ENCODE data around the gene CD58.
"Not testable (repeated sequence)": the region's sequence is repeated elsewhere in the genome, so short reads cannot be mapped to it uniquely, and the experiment has no call there.

The CD58 gene

DNA sequence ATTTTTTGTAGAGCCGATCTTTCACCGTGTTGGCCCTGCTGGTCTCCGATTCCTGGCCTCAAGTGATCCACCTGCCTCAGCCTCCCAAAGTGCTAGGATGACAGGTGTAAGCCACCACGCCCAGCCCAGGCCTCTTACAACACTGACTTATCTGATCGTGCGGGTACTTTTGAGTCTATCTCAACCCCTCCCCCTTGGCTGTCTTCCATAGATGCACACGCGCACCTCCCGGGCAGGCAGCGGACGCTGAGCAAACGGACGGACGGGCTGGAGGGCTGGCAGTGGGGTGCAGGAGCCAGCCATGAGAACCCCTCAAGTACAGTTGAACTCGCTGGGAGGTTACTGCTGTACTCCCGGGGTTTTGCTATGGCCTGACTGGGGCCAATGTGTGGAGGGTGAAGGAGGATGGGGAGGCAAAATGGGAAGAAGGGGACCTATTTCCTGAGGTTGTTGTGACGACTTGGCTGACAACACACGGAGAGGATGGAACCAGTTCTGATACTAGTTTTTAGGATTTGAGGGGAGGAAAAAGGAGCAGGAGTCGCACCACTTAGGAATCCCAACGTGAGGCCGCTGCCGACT lies 959 bp downstream of the CD58 start:
- no peak for DNase-seq (ENCODE audit: low spot score)
- Histone ChIP-seq H3K27ac (peak overlapping the region; percentile 99), H3K4me3 (peak overlapping the region; percentile 91)
- TF ChIP-seq CTCF (IDR thresholded peaks at IDR 0.05): no peak

DNA sequence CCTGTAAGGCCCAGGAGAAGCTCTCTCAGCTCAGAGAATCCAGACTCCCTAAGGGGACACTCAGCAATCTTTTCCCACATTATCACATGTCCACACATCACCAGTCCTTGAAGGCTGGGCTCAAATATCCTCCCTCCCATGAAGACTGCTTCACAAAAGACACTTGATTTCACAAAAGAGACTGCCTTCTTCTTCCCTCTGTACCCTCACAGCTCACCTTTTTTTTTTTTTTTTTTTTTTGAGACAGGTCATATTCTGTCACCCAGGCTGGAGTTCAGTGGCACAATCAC lies 1.5 kb downstream of the CD58 start:
- peak overlapping the region; percentile 91 for H3K4me3 ChIP-seq

DNA sequence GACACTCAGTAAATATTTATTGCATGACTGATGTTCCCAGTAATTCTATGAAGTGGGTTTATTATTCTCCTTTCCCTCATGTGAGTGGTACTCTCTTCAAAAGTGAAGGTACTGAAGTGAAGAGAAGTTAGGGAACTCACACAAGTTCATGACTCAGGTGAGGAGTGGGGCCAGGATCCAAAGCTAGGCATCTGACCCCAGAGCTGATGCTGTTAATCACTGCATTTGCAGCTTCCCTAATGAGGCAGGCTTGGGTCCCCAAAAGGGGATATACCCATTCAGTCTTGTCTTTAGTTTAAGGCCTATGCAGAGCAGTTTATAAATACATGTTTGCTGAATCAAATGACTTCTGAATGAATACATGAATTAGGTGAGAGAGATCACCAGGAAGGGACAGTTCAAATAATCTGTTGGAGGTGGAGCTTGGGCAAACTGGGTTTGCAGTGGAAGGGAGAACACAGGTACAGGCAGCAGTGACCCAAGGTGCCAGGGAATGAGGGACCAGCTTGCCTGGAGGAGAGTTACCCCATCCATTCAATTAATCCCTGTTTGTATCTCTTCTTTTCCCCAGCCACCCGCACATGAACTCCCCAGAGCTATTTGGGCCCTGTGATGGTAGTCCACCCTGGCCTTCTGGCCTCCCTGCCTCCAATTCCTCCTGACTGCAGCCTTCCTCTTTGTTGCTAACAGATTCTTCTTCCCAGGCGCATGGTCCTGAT lies 2.0 kb downstream of the CD58 start:
- DNase-seq (ENCODE audit: low spot score): no peak
- no peak for TF ChIP-seq CTCF (IDR thresholded peaks at IDR 0.05)
- peak overlapping the region in 1 of 2 donors; percentile 23 for H3K27ac ChIP-seq
- no peak overlapping the region for H3K4me3 ChIP-seq

More for the DNA sequence above, 1.5 kb downstream of the CD58 start:
- peak overlapping the region in 1 of 2 donors; percentile 23 for H3K27ac ChIP-seq
- no peak for TF ChIP-seq CTCF (IDR thresholded peaks at IDR 0.05)
- no peak for DNase-seq (ENCODE audit: low spot score)

DNA sequence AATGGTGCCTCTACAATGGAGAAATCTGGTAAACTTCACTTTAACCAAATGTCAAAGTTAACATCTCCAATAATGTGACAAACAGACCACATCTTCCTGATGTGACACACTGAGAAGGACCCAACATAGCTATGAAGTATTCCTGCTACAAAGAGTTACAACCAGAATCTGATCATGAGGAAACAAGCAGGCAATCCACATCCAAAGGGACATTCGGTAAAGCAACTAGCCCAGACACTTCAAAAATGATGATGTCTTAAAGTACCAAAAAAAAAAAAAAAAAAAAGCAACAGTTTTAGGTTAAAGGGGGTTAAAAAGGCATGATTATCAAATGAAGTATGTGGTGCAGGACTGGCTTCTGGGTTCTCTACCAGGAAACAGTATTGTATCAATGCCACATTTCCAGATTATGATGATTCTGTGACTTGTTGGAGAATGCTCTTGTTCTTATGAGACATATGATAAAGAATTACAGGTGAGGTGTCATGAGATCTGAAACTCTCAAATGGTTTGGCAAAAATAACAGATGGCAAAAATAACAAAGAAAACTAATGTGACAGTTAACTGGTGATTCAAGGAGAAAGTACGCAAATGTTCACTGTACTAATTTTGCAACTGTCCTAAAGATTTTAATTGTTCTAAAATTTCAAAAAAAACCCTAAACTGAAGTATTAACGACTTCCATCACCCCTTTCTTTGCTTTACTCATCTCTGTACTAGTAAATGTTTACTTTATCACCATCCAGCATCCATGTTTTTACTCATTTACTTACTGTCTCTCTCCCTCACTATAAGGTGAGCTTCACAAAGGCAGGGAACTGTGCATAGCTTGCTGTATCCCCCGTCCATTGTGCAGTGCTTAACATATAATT lies 2.8 kb downstream of the CD58 start:
- H3K27ac ChIP-seq: no peak overlapping the region
- TF ChIP-seq CTCF (IDR thresholded peaks at IDR 0.05): no peak
- no peak for DNase-seq (ENCODE audit: low spot score)
- H3K4me3 ChIP-seq: no peak overlapping the region

DNA sequence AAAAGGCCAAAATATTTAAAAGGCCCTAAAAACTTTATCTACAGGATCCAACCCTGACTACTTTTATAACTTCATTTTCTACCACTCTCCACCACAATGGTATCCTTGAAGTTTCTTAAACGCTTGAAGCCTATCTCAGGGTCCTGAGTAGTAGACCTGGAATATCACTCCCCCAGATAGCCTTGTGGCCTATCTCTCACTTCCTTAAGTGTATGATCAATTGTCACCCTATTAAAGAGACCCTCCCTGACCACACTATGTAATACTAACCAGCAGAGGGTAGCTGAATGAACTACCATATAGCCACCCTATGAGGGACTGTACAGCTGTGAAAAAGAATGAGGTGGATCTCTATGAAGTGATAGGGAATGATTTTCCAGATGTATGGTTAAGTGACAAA lies 5.6 kb downstream of the CD58 start:
- DNase-seq (ENCODE audit: low spot score): no peak
- H3K4me3 ChIP-seq: no peak overlapping the region
- no peak for TF ChIP-seq CTCF (IDR thresholded peaks at IDR 0.05)
- no peak overlapping the region for H3K27ac ChIP-seq

DNA sequence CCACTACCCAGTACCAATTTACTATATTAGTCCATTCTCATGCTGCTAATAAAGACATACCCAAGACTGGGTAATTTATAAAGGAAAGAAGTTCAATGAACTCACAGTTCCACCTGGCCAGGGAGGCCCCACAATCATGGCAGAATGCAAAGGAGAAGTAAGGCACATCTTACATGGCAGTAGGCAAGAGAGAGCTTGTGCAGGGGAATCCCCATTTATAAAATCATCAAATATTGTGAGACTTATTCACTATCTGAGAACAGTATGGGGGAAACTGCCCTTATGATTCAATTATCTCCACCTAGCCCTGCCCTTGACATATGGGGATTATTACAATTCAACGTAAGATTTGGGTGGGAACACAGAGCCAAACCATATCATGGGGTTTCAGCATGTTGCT lies 6.4 kb downstream of the CD58 start:
- TF ChIP-seq CTCF (IDR thresholded peaks at IDR 0.05): no peak
- H3K27ac ChIP-seq: no peak overlapping the region
- no peak for DNase-seq (ENCODE audit: low spot score)
- no peak overlapping the region for H3K4me3 ChIP-seq

DNA sequence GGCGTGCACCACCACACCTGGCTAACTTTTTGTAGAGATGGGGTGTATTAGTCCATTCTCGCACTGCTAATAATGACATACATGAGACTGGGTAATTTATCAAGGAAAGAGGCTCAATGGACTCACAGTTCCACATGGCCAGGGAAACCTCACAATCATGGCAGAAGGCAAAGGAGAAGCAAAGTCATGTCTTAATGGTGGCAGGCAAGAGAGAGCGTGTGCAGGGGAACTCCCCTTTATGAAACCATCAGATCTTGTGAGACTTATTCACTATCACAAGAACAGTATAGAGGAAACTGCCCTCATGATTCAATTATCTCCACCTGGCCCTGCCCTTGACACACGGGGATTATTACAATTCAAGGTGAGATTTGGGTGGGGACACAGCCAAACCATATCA lies 8.4 kb downstream of the CD58 start:
- not testable (repeated sequence) for DNase-seq (ENCODE audit: low spot score); H3K27ac ChIP-seq; H3K4me3 ChIP-seq

Measured in coronary artery (tissue), 2 donors.